ENCODE data around the gene EIF3K.
"Not testable (repeated sequence)": the region's sequence is repeated elsewhere in the genome, so short reads cannot be mapped to it uniquely, and the experiment has no call there.

The EIF3K gene

GRCh38 chr19:38597075-38597474 lies 21.9 kb upstream of the EIF3K start:
- no peak for DNase-seq
- Histone ChIP-seq H3K79me1 (replicated peaks; ENCODE audit: low read length, poor library complexity, severe bottlenecking) (no peaks in the 10 kb centered on the region), H2BK15ac (ENCODE audit: low read depth, poor library complexity, severe bottlenecking) (no peak overlapping the region), H3K9me3 (ENCODE audit: control insufficient read depth, low read length) (no peaks in the 10 kb centered on the region), H3K36me3 (ENCODE audit: control insufficient read depth in 1 of 2, insufficient read depth in 2 of 2, low read depth in 1 of 2, low read length in 2 of 2) (no peaks in the 10 kb centered on the region), H2BK120ac (ENCODE audit: low read depth, low read length) (no peak overlapping the region), H4K8ac (ENCODE audit: low read length) (no peak overlapping the region), H3K18ac (ENCODE audit: low read depth in 1 of 2, low read length in 2 of 2) (no peak overlapping the region), H3K27ac (ENCODE audit: low read length, poor library complexity, severe bottlenecking) (no peak overlapping the region), H3K4me3 (ENCODE audit: insufficient read depth in 1 of 2, low read depth in 1 of 2, low read length in 2 of 2) (no peak overlapping the region), H3K4me1 (ENCODE audit: control insufficient read depth, insufficient read depth, low read depth, low read length) (peaks cover 5% of the 10 kb centered on the region), H3K4me2 (ENCODE audit: low read length, poor library complexity, severe bottlenecking) (no peak overlapping the region), H2BK5ac (ENCODE audit: low read depth, low read length, poor library complexity, severe bottlenecking) (no peak overlapping the region), H4K91ac (ENCODE audit: low read length) (no peak overlapping the region), H3K4ac (ENCODE audit: low read depth in 1 of 2, low read length in 2 of 2) (no peak overlapping the region), H2AK5ac (ENCODE audit: low read length, severe bottlenecking) (no peak overlapping the region), H2BK12ac (ENCODE audit: low read length in 2 of 2) (no peak overlapping the region), H3K23ac (ENCODE audit: low read length in 2 of 2) (no peak overlapping the region), H3K9ac (ENCODE audit: low read length) (no peak overlapping the region), H2AFZ (ENCODE audit: low read depth, low read length) (no peak overlapping the region), H3K14ac (ENCODE audit: low read length in 2 of 2) (no peak overlapping the region), H3K27me3 (ENCODE audit: control insufficient read depth in 1 of 2, insufficient read depth in 1 of 2, low read length in 2 of 2) (peaks cover 16 to 30% of the 10 kb centered on the region in 2 experiments)
- 90% methylated on average over 11 of the region's 11 CpGs for WGBS

GRCh38 chr19:38599722-38600121 lies 19.3 kb upstream of the EIF3K start:
- Histone ChIP-seq H4K91ac (ENCODE audit: low read length) (no peak overlapping the region), H2BK120ac (ENCODE audit: low read depth, low read length) (no peak overlapping the region), H3K79me1 (replicated peaks; ENCODE audit: low read length, poor library complexity, severe bottlenecking) (no peaks in the 10 kb centered on the region), H3K4ac (ENCODE audit: low read depth in 1 of 2, low read length in 2 of 2) (no peak overlapping the region), H3K4me2 (ENCODE audit: low read length, poor library complexity, severe bottlenecking) (no peak overlapping the region), H3K27ac (ENCODE audit: low read length, poor library complexity, severe bottlenecking) (no peak overlapping the region), H4K8ac (ENCODE audit: low read length) (no peak overlapping the region), H2AFZ (ENCODE audit: low read depth, low read length) (no peak overlapping the region), H3K23ac (ENCODE audit: low read length in 2 of 2) (no peak overlapping the region), H3K18ac (ENCODE audit: low read depth in 1 of 2, low read length in 2 of 2) (no peak overlapping the region), H3K4me3 (ENCODE audit: insufficient read depth in 1 of 2, low read depth in 1 of 2, low read length in 2 of 2) (no peak overlapping the region), H3K9ac (ENCODE audit: low read length) (no peak overlapping the region), H3K27me3 (ENCODE audit: control insufficient read depth in 1 of 2, insufficient read depth in 1 of 2, low read length in 2 of 2) (peaks cover 16 to 27% of the 10 kb centered on the region in 2 experiments), H2AK5ac (ENCODE audit: low read length, severe bottlenecking) (no peak overlapping the region), H3K36me3 (ENCODE audit: control insufficient read depth in 1 of 2, insufficient read depth in 2 of 2, low read depth in 1 of 2, low read length in 2 of 2) (no peaks in the 10 kb centered on the region), H3K9me3 (ENCODE audit: control insufficient read depth, low read length) (no peaks in the 10 kb centered on the region), H2BK15ac (ENCODE audit: low read depth, poor library complexity, severe bottlenecking) (no peak overlapping the region), H2BK5ac (ENCODE audit: low read depth, low read length, poor library complexity, severe bottlenecking) (no peak overlapping the region), H3K4me1 (ENCODE audit: control insufficient read depth, insufficient read depth, low read depth, low read length) (peaks cover 5% of the 10 kb centered on the region), H3K14ac (ENCODE audit: low read length in 2 of 2) (no peak overlapping the region), H2BK12ac (ENCODE audit: low read length in 2 of 2) (no peak overlapping the region)
- DNase-seq: no peak
- 86% methylated on average over 11 of the region's 11 CpGs for WGBS

- H2AK5ac ChIP-seq (ENCODE audit: low read length, severe bottlenecking): not testable (repeated sequence)
Measured at GRCh38 chr19:38602856-38603255, 16.1 kb upstream of the EIF3K start.

DNA sequence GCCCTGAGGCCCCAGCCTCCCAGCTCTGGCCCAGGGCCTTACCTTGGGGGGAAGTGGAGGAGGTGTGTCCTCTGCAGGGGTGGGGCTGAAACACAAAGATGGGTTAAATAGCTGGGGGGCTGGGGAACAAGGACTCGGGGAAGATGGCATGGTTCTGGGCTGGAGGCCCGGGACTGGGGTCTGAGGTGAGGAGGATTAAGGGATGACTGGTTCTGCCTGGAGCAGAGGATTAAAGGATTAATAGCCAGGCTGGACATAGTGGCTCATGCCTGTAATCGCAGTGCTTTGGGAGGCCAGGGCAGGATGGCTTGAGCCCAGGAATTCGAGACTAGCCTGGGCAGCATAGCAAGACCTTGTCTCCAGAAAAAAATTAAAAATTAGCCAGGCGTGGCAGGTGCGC lies 12.9 kb upstream of the EIF3K start:
- Histone ChIP-seq H2AK5ac (ENCODE audit: low read length, severe bottlenecking) (no peak overlapping the region), H2BK120ac (ENCODE audit: low read depth, low read length) (no peak overlapping the region), H3K4me1 (ENCODE audit: control insufficient read depth, insufficient read depth, low read depth, low read length) (peaks cover 1% of the 10 kb centered on the region), H3K9me3 (ENCODE audit: control insufficient read depth, low read length) (no peaks in the 10 kb centered on the region), H3K23ac (ENCODE audit: low read length in 2 of 2) (no peak overlapping the region), H4K8ac (ENCODE audit: low read length) (no peak overlapping the region), H3K14ac (ENCODE audit: low read length in 2 of 2) (no peak overlapping the region), H3K18ac (ENCODE audit: low read depth in 1 of 2, low read length in 2 of 2) (no peak overlapping the region), H2BK12ac (ENCODE audit: low read length in 2 of 2) (no peak overlapping the region), H3K4ac (ENCODE audit: low read depth in 1 of 2, low read length in 2 of 2) (no peak overlapping the region), H3K9ac (ENCODE audit: low read length) (no peak overlapping the region), H3K4me3 (ENCODE audit: insufficient read depth in 1 of 2, low read depth in 1 of 2, low read length in 2 of 2) (no peak overlapping the region), H3K27ac (ENCODE audit: low read length, poor library complexity, severe bottlenecking) (no peak overlapping the region), H2BK15ac (ENCODE audit: low read depth, poor library complexity, severe bottlenecking) (no peak overlapping the region), H2BK5ac (ENCODE audit: low read depth, low read length, poor library complexity, severe bottlenecking) (no peak overlapping the region), H2AFZ (ENCODE audit: low read depth, low read length) (no peak overlapping the region), H3K27me3 (ENCODE audit: control insufficient read depth in 1 of 2, insufficient read depth in 1 of 2, low read length in 2 of 2) (peaks cover 3 to 10% of the 10 kb centered on the region in 2 experiments), H3K36me3 (ENCODE audit: control insufficient read depth in 1 of 2, insufficient read depth in 2 of 2, low read depth in 1 of 2, low read length in 2 of 2) (no peaks in the 10 kb centered on the region), H3K4me2 (ENCODE audit: low read length, poor library complexity, severe bottlenecking) (no peak overlapping the region), H4K91ac (ENCODE audit: low read length) (no peak overlapping the region), H3K79me1 (replicated peaks; ENCODE audit: low read length, poor library complexity, severe bottlenecking) (no peaks in the 10 kb centered on the region)
- 88% methylated on average over 6 of the region's 6 CpGs for WGBS
- DNase-seq: no peak

More at GRCh38 chr19:38602856-38603255, 16.1 kb upstream of the EIF3K start:
- H4K91ac ChIP-seq (ENCODE audit: low read length); H3K4me1 ChIP-seq (ENCODE audit: control insufficient read depth, insufficient read depth, low read depth, low read length); H3K4me3 ChIP-seq (ENCODE audit: insufficient read depth in 1 of 2, low read depth in 1 of 2, low read length in 2 of 2); H3K4me2 ChIP-seq (ENCODE audit: low read length, poor library complexity, severe bottlenecking); H3K18ac ChIP-seq (ENCODE audit: low read depth in 1 of 2, low read length in 2 of 2); H3K23ac ChIP-seq (ENCODE audit: low read length in 2 of 2); H3K14ac ChIP-seq (ENCODE audit: low read length in 2 of 2); DNase-seq; H3K27ac ChIP-seq (ENCODE audit: low read length, poor library complexity, severe bottlenecking); H3K79me1 ChIP-seq (replicated peaks; ENCODE audit: low read length, poor library complexity, severe bottlenecking); H2BK120ac ChIP-seq (ENCODE audit: low read depth, low read length); H3K9me3 ChIP-seq (ENCODE audit: control insufficient read depth, low read length); H3K36me3 ChIP-seq (ENCODE audit: control insufficient read depth in 1 of 2, insufficient read depth in 2 of 2, low read depth in 1 of 2, low read length in 2 of 2); H4K8ac ChIP-seq (ENCODE audit: low read length); H3K4ac ChIP-seq (ENCODE audit: low read depth in 1 of 2, low read length in 2 of 2); H2BK15ac ChIP-seq (ENCODE audit: low read depth, poor library complexity, severe bottlenecking); H2BK12ac ChIP-seq (ENCODE audit: low read length in 2 of 2); H3K9ac ChIP-seq (ENCODE audit: low read length); H2BK5ac ChIP-seq (ENCODE audit: low read depth, low read length, poor library complexity, severe bottlenecking); H2AFZ ChIP-seq (ENCODE audit: low read depth, low read length): not testable (repeated sequence)
- 98% methylated on average over 5 of the region's 5 CpGs for WGBS
- H3K27me3 ChIP-seq (ENCODE audit: control insufficient read depth in 1 of 2, insufficient read depth in 1 of 2, low read length in 2 of 2): peaks cover 3 to 19% of the 10 kb centered on the region in 2 experiments

Measured in mesenchymal stem cell (in vitro differentiated cells and primary cell).